Astrocyte (in vitro differentiated cells and primary cell): Measurements from ENCODE around the gene SPG11. TPM values are rescaled to one million over a fixed set of nuclear protein-coding genes. Genes with fewer than 3 reads are reported as not detected.
"Not testable (repeated sequence)": the region's sequence is repeated elsewhere in the genome, so short reads cannot be mapped to it uniquely, and the experiment has no call there.

Experiments
- DNase-seq: peaks from one replicate; pipeline ENCODE4 v3.0.0-alpha.2; 2010; ENCODE audit warnings: low read depth
- FAIRE-seq: peaks from 2 replicates; lab custom pipeline; 2011; peaks lifted over from hg19 to GRCh38; lab: Jason Lieb, UNC
- H2AFZ ChIP-seq: 2 replicates; pipeline ENCODE4 v1.6.0; 2012; ENCODE audit warnings: low read depth, low read length, inconsistent platforms
- H3K27ac ChIP-seq: 2 replicates; pipeline ENCODE4 v1.5.1; 2011; ENCODE audit warnings: low read depth, low read length, inconsistent platforms
- H3K27me3 ChIP-seq: 2 replicates; pipeline ENCODE4 v1.6.0; 2011; ENCODE audit warnings: low read length, inconsistent platforms; ENCODE audit not compliant: insufficient read depth
- H3K36me3 ChIP-seq: 2 replicates; pipeline ENCODE4 v1.5.1; 2011; ENCODE audit warnings: low read length, inconsistent platforms; ENCODE audit not compliant: insufficient read depth
- H3K4me1 ChIP-seq: 2 replicates; pipeline ENCODE4 v1.5.1; 2011; ENCODE audit warnings: low read length, inconsistent platforms; ENCODE audit not compliant: insufficient read depth
- H3K4me2 ChIP-seq: 2 replicates; pipeline ENCODE4 v1.6.0; 2012; ENCODE audit warnings: low read length, inconsistent platforms
- H3K4me3 ChIP-seq: 2 replicates; pipeline ENCODE4 v1.5.1; 2011; ENCODE audit warnings: low read depth, mild to moderate bottlenecking, low read length, inconsistent platforms; ENCODE audit not compliant: insufficient read depth
- H3K79me2 ChIP-seq: 2 replicates; pipeline ENCODE4 v1.6.0; 2012; ENCODE audit warnings: mild to moderate bottlenecking, low read length, inconsistent platforms; ENCODE audit not compliant: insufficient read depth
- H3K9ac ChIP-seq: 2 replicates; pipeline ENCODE4 v1.6.0; 2012; ENCODE audit warnings: mild to moderate bottlenecking, low read length, inconsistent platforms
- H3K9me3 ChIP-seq: 2 replicates; pipeline ENCODE4 v1.5.1; 2012; ENCODE audit warnings: low read depth, mild to moderate bottlenecking, low read length, inconsistent platforms; ENCODE audit not compliant: insufficient read depth
- H4K20me1 ChIP-seq: 2 replicates; pipeline ENCODE4 v1.6.0; 2012; ENCODE audit warnings: low read length, inconsistent platforms; ENCODE audit not compliant: insufficient read depth
- H3K27ac Mint-ChIP-seq: one replicate; pipeline ENCODE4 v1.8.0; 2021; ENCODE audit warnings: mild to moderate bottlenecking, mixed read lengths; ENCODE audit not compliant: unreplicated experiment
- H3K27me3 Mint-ChIP-seq: one replicate; pipeline ENCODE4 v1.8.0; 2021; ENCODE audit warnings: low read depth, mixed read lengths; ENCODE audit not compliant: unreplicated experiment
- H3K36me3 Mint-ChIP-seq: one replicate; pipeline ENCODE4 v1.8.0; 2021; ENCODE audit warnings: low read depth, mixed read lengths; ENCODE audit not compliant: unreplicated experiment
- H3K4me1 Mint-ChIP-seq: one replicate; pipeline ENCODE4 v1.8.0; 2021; ENCODE audit warnings: low read depth, mixed read lengths; ENCODE audit not compliant: unreplicated experiment
- H3K4me3 Mint-ChIP-seq: one replicate; pipeline ENCODE4 v1.8.0; 2021; ENCODE audit warnings: mild to moderate bottlenecking, moderate library complexity, mixed read lengths; ENCODE audit not compliant: unreplicated experiment
- H3K9me3 Mint-ChIP-seq: one replicate; pipeline ENCODE4 v1.8.0; 2021; ENCODE audit warnings: mild to moderate bottlenecking, mixed read lengths; ENCODE audit not compliant: unreplicated experiment
- CTCF ChIP-seq: IDR thresholded peaks from 2 replicates; pipeline ENCODE4 v1.5.1; 2011; ENCODE audit warnings: low read depth, mild to moderate bottlenecking, inconsistent platforms, low read length, moderate library complexity; ENCODE audit not compliant: insufficient read depth
- EZH2 ChIP-seq: IDR thresholded peaks from 2 replicates; pipeline ENCODE4 v1.6.1; 2012; ENCODE audit warnings: mild to moderate bottlenecking, low read length, inconsistent platforms; ENCODE audit not compliant: insufficient read depth
- total RNA-seq: library from RNA; stranded (reverse); gene quantifications from 2 replicates; pipeline ENCODE4 v1.2.1, GENCODE V29; 2021

Gene SPG11
- total RNA-seq, 1 donor from 2014 or later, result 34.4 TPM

- H3K36me3 ChIP-seq, result no peaks in the 10 kb centered on the region
- H3K79me2 ChIP-seq, result no peaks in the 10 kb centered on the region
- H3K9ac ChIP-seq, result no peak overlapping the region
- no peak overlapping the region for H3K4me2 ChIP-seq
- H3K36me3 Mint-ChIP-seq, result no peaks in the 10 kb centered on the region
- no peak overlapping the region for H2AFZ ChIP-seq
- FAIRE-seq (no peak), DNase-seq (no peak)
- H3K27ac ChIP-seq, result no peak overlapping the region
- H3K27ac Mint-ChIP-seq, result no peak overlapping the region
- H3K4me1 Mint-ChIP-seq, result no peaks in the 10 kb centered on the region
- no peaks in the 10 kb centered on the region for H3K4me1 ChIP-seq
- TF ChIP-seq EZH2, result no peak
- H3K9me3 ChIP-seq, result no peaks in the 10 kb centered on the region
- H3K27me3 ChIP-seq, result peaks cover 26% of the 10 kb centered on the region
- no peaks in the 10 kb centered on the region for H3K27me3 Mint-ChIP-seq
- no peak overlapping the region for H3K4me3 Mint-ChIP-seq
- no peaks in the 10 kb centered on the region for H4K20me1 ChIP-seq
- H3K9me3 Mint-ChIP-seq, result no peaks in the 10 kb centered on the region
- H3K4me3 ChIP-seq, result no peak overlapping the region
These were observed 31.0 kb upstream of the SPG11 start for GRCh38 chr15:44694416-44694815.

GRCh38 chr15:44692659-44693058 is 29.2 kb upstream of the SPG11 start:
- peaks cover 1% of the 10 kb centered on the region for H3K27me3 Mint-ChIP-seq
- no peak overlapping the region for H3K27ac Mint-ChIP-seq
- FAIRE-seq, result no peak
- H3K9me3 Mint-ChIP-seq, result peaks cover 2% of the 10 kb centered on the region
- no peaks in the 10 kb centered on the region for H3K79me2 ChIP-seq
- DNase-seq, result no peak
- no peaks in the 10 kb centered on the region for H4K20me1 ChIP-seq
- H3K4me1 Mint-ChIP-seq, result no peaks in the 10 kb centered on the region
- no peak overlapping the region for H3K27ac ChIP-seq
- no peak overlapping the region for H3K4me2 ChIP-seq
- no peak overlapping the region for H3K4me3 ChIP-seq
- no peaks in the 10 kb centered on the region for H3K4me1 ChIP-seq
- TF ChIP-seq CTCF, result no peak
- H3K9ac ChIP-seq, result no peak overlapping the region
- no peak overlapping the region for H2AFZ ChIP-seq
- H3K4me3 Mint-ChIP-seq, result no peak overlapping the region
- H3K27me3 ChIP-seq, result peaks cover 21% of the 10 kb centered on the region
- H3K36me3 Mint-ChIP-seq, result no peaks in the 10 kb centered on the region
- H3K9me3 ChIP-seq, result no peaks in the 10 kb centered on the region
- no peaks in the 10 kb centered on the region for H3K36me3 ChIP-seq

GRCh38 chr15:44690245-44690644 is 26.8 kb upstream of the SPG11 start:
- H3K27ac Mint-ChIP-seq, H3K27me3 Mint-ChIP-seq, H3K36me3 Mint-ChIP-seq: not testable (repeated sequence)

GRCh38 chr15:44689318-44689717 is 25.9 kb upstream of the SPG11 start:
- not testable (repeated sequence) for H3K36me3 Mint-ChIP-seq, H3K27me3 Mint-ChIP-seq, H3K36me3 ChIP-seq, DNase-seq, H3K4me3 Mint-ChIP-seq, H3K79me2 ChIP-seq, H4K20me1 ChIP-seq, H3K9ac ChIP-seq, H3K27me3 ChIP-seq, H3K4me1 ChIP-seq, H2AFZ ChIP-seq, H3K4me3 ChIP-seq, H3K27ac Mint-ChIP-seq, FAIRE-seq, H3K9me3 ChIP-seq, H3K4me2 ChIP-seq, H3K4me1 Mint-ChIP-seq, H3K27ac ChIP-seq, H3K9me3 Mint-ChIP-seq

More at GRCh38 chr15:44690245-44690644, 26.8 kb upstream of the SPG11 start:
- not testable (repeated sequence) for H4K20me1 ChIP-seq, FAIRE-seq, H2AFZ ChIP-seq, H3K4me1 ChIP-seq, H3K4me3 Mint-ChIP-seq, H3K27me3 ChIP-seq, H3K79me2 ChIP-seq, H3K4me2 ChIP-seq, H3K4me1 Mint-ChIP-seq, H3K9ac ChIP-seq, H3K27ac ChIP-seq, DNase-seq, H3K36me3 ChIP-seq, H3K4me3 ChIP-seq, H3K9me3 Mint-ChIP-seq, H3K9me3 ChIP-seq

- H3K27me3 Mint-ChIP-seq, H3K9me3 ChIP-seq, H3K27ac ChIP-seq, H3K4me3 ChIP-seq, FAIRE-seq, H3K36me3 ChIP-seq, H3K4me1 Mint-ChIP-seq, H3K9ac ChIP-seq, H4K20me1 ChIP-seq, H3K9me3 Mint-ChIP-seq, H3K36me3 Mint-ChIP-seq, H3K4me3 Mint-ChIP-seq, H3K79me2 ChIP-seq, H3K4me1 ChIP-seq: not testable (repeated sequence)
- Histone ChIP-seq H2AFZ (peak overlapping the region; percentile 34), H3K4me2 (peak overlapping the region; percentile 57), H3K27me3 (peaks cover 18% of the 10 kb centered on the region)
- peak overlapping the region; percentile 43 for H3K27ac Mint-ChIP-seq
- DNase-seq, result peak; percentile 27
These were observed 19.6 kb upstream of the SPG11 start for GRCh38 chr15:44682809-44683682.
